HG03103 (cell line): ENCODE data around the gene IL12A.

ENCODE experiments used
- ATAC-seq: cut with Tn5 transposase; IDR thresholded peaks from one replicate; pipeline ENCODE4 v1.9.1; 2021; ENCODE audit warnings: low read depth; ENCODE audit not compliant: unreplicated experiment

IL12A gene

GRCh38 chr3:159988617-159989271 is at the start of gene IL12A:
TSS of gene IL12A (plus strand) at chr3:159988835.
- ATAC-seq, result peak; percentile 92

GRCh38 chr3:159941038-159942000 is 47.3 kb upstream of the IL12A start:
- peak; percentile 72 for ATAC-seq

- ATAC-seq, result no peak
These were observed 43.9 kb upstream of the IL12A start for GRCh38 chr3:159944781-159945180.

- no peak for ATAC-seq
These were observed 42.7 kb upstream of the IL12A start for GRCh38 chr3:159945930-159946329.

- ATAC-seq, result no peak
These were observed 41.4 kb upstream of the IL12A start for GRCh38 chr3:159947220-159947619.

- ATAC-seq, result no peak
These were observed 40.0 kb upstream of the IL12A start for GRCh38 chr3:159948429-159949144.

- ATAC-seq, result peak; percentile 78
These were observed 38.3 kb upstream of the IL12A start for GRCh38 chr3:159950156-159950898.

GRCh38 chr3:159951540-159951939 is 37.1 kb upstream of the IL12A start:
- no peak for ATAC-seq

- ATAC-seq, result no peak
These were observed 35.1 kb upstream of the IL12A start for GRCh38 chr3:159953325-159954085.

GRCh38 chr3:159960188-159961148 is 28.2 kb upstream of the IL12A start:
- no peak for ATAC-seq

- ATAC-seq, result peak; percentile 98
These were observed 24.3 kb upstream of the IL12A start for GRCh38 chr3:159964166-159964973.

- no peak for ATAC-seq
These were observed 17.3 kb upstream of the IL12A start for GRCh38 chr3:159971311-159971710.

GRCh38 chr3:159977295-159977694 is 11.3 kb upstream of the IL12A start:
- ATAC-seq, result no peak

- ATAC-seq, result peak; percentile 75
These were observed 10.3 kb upstream of the IL12A start for GRCh38 chr3:159978353-159978752.

GRCh38 chr3:159978918-159979703 is 9.5 kb upstream of the IL12A start:
- no peak for ATAC-seq

GRCh38 chr3:159982442-159982974 is 6.1 kb upstream of the IL12A start:
- no peak for ATAC-seq

- no peak for ATAC-seq
These were observed 1.3 kb upstream of the IL12A start for GRCh38 chr3:159987291-159987711.
